ENCODE data around the gene PPM1L.
"Not testable (repeated sequence)": the region's sequence is repeated elsewhere in the genome, so short reads cannot be mapped to it uniquely, and the experiment has no call there.

PPM1L gene

DNA sequence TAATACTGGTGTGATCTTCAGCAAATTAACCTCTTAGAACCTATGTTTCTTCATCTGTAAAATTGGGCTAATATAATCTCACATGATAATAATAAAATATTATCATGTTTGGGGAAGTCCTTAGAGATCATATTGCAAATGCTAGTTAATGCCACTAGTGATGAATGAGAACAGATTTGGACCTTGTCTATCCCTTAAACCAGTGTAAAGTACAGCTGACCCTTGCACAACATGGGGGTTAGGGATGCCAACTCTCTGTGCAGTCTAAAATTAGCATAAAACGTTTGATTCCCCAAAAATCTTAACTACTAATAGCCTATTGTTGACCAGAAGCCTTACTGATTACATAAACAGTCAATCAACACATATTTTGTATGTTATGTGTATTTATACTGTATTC is 207.9 kb downstream of the PPM1L start:
- H3K4me3 ChIP-seq (ENCODE audit: low read length) = no peak overlapping the region
- TF ChIP-seq, protein P1, sequence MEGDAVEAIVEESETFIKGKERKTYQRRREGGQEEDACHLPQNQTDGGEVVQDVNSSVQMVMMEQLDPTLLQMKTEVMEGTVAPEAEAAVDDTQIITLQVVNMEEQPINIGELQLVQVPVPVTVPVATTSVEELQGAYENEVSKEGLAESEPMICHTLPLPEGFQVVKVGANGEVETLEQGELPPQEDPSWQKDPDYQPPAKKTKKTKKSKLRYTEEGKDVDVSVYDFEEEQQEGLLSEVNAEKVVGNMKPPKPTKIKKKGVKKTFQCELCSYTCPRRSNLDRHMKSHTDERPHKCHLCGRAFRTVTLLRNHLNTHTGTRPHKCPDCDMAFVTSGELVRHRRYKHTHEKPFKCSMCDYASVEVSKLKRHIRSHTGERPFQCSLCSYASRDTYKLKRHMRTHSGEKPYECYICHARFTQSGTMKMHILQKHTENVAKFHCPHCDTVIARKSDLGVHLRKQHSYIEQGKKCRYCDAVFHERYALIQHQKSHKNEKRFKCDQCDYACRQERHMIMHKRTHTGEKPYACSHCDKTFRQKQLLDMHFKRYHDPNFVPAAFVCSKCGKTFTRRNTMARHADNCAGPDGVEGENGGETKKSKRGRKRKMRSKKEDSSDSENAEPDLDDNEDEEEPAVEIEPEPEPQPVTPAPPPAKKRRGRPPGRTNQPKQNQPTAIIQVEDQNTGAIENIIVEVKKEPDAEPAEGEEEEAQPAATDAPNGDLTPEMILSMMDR (conservative IDR thresholded peaks at IDR 0.05; ENCODE audit: low read length) = no peak
- DNase-seq (ENCODE audit: low read depth) = no peak

GRCh38 chr3:160968761-160969160 is 212.7 kb downstream of the PPM1L start:
- H3K4me3 ChIP-seq (ENCODE audit: low read length) = no peak overlapping the region
- TF ChIP-seq, protein P1 (conservative IDR thresholded peaks at IDR 0.05; ENCODE audit: low read length) = no peak
- DNase-seq (ENCODE audit: low read depth) = peak; percentile 28

DNA sequence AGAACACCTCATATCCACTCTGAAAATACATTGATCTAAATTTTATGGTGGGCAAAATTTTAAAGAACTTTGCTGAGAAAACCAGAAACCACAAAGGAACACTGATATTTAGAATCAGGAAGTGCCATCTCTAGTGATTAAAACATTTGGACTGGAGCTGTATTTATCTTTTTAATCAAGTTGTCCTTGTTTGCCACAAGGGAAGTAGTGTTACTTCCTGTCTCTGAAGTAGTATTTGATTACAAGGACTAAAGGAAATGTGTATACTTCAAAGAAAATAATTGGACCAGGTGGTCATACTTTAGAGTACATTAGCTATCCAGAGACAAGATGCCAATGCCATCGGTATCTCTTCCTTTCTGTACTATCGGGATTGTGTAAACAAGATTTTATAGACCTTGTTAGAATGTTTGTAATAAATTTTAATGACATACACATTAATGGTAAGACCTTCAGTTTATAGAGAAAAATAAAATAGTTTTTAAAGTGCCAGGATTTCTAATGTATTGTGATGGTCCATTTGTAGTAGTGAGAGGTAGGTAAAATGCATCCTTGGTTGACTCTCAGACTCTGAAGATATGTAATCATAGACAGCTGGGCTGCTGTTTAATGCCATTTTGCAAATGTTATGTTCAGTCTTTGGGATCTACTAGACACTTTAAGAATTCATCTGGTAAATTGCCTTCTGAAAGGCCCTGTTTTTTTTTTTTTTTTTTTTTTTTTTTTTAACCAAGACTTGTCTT is 217.2 kb downstream of the PPM1L start:
- H3K4me3 ChIP-seq (ENCODE audit: low read length) = no peak overlapping the region
- TF ChIP-seq, protein P1 (conservative IDR thresholded peaks at IDR 0.05; ENCODE audit: low read length) = no peak
- DNase-seq (ENCODE audit: low read depth) = no peak

DNA sequence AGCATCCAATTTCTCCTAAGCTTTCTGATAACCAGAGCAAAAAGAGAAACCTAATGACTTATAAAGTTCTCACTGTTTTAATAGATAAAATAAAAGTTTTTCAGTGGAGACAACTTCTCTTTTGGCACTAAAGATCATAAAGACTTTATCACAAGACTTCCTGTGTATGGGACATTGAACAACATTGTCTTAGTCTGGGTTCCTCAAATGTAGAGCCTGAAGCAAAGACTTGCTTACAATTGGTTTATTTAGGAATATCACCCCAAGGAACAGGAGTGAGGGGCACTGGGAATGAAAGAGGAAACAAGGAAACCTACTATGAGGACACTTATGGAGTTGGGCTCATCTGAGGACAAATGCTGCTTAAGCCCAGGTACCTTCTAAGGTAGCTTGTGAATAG is 221.7 kb downstream of the PPM1L start:
- DNase-seq (ENCODE audit: low read depth) = no peak
- TF ChIP-seq, protein P1 (conservative IDR thresholded peaks at IDR 0.05; ENCODE audit: low read length) = no peak
- no peak overlapping the region for H3K4me3 ChIP-seq (ENCODE audit: low read length)

DNA sequence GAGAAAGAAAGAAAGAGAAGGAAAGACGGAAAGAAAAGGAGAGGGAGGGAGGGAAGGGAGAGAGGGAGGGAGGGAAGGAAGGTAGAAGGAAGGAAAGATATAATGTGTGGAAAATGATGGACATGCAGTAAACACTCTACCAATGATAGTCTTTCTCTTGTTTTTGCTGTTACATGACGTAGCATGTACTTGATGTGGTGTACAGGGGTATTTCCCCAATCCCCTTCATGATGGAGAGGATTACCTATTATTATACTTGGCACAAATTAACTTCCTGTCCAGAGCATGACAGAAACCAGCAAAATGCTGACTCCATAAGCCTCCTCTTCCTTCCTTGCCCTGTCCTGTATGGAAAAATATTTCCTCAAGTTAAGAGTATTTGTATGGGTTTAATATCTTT is 224.7 kb downstream of the PPM1L start:
- H3K4me3 ChIP-seq (ENCODE audit: low read length) = no peak overlapping the region
- TF ChIP-seq, protein P1 (conservative IDR thresholded peaks at IDR 0.05; ENCODE audit: low read length) = no peak
- DNase-seq (ENCODE audit: low read depth) = no peak

- DNase-seq (ENCODE audit: low read depth) = peak; percentile 3
- H3K4me3 ChIP-seq (ENCODE audit: low read length) = no peak overlapping the region
- TF ChIP-seq, protein P1 (conservative IDR thresholded peaks at IDR 0.05; ENCODE audit: low read length) = no peak
Measured at GRCh38 chr3:160981217-160981938, 225.3 kb downstream of the PPM1L start.

DNA sequence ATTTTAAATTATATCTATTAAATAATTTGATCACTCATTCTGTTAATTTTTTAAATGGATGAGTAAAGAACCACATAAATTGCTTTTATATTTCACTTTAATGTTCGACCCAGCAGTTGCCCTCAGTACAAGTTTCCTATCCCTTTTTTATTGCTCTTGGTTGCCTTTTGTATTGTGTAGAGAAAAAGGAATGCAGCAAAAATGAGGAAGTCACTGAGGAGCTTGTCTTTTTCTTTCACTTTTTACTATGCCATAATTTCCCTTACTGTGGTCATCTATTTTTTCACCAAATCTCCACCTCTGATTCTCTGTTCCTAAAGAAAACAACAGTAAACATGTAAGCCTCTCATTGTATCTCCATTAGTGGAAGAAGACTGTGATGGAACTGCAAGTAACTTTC is 226.5 kb downstream of the PPM1L start:
- no peak overlapping the region for H3K4me3 ChIP-seq (ENCODE audit: low read length)
- TF ChIP-seq, protein P1 (conservative IDR thresholded peaks at IDR 0.05; ENCODE audit: low read length) = no peak
- no peak for DNase-seq (ENCODE audit: low read depth)

DNA sequence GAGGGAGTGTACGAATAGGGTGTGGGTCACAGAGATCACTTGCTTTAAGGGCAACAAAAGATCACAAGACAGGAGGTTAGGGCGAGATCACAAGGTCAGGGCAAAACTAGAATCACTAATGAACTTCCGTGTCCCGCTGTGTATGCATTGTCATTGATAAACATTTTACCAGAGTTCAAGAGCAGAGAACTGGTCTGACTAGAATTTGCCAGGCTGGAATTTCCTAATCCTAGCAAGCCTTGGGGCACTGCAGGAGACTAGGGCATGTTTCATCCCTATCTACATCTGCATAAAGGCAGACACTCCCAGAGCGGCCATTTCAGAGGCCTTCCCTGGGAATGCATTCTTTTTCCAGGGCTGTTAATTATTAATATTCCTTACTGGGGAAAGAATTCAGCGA is 227.9 kb downstream of the PPM1L start:
- DNase-seq (ENCODE audit: low read depth) = not testable (repeated sequence)

More for the DNA sequence above, 227.9 kb downstream of the PPM1L start:
- H3K4me3 ChIP-seq (ENCODE audit: low read length) = not testable (repeated sequence)

Data from AG10803 (cell line).